Measurements from ENCODE around the gene STAG1. TPM values are rescaled to one million over a fixed set of nuclear protein-coding genes. Genes with fewer than 3 reads are reported as not detected.

STAG1 gene
- polyA plus RNA-seq, 2 of the 4 experiments (the other 2 are of a cell fraction) = 12.8 to 19.2 TPM

- DNase-seq (ENCODE audit: low read depth in 1 of 2, low spot score in 1 of 2) = no peak
- TF ChIP-seq PBX3 (IDR thresholded peaks at IDR 0.05) (no peak), ELK1 (IDR thresholded peaks at IDR 0.05; ENCODE audit: low read depth, low read length) (no peak), HOXB5 (CRISPR knock-in tag; IDR thresholded peaks at IDR 0.05) (no peak), RAD21 (conservative IDR thresholded peaks at IDR 0.05 in 1 of 2, IDR thresholded peaks at IDR 0.05 in 1 of 2) (no peak)
- H3K4me3 ChIP-seq = no peak overlapping the region
- H3K4me1 ChIP-seq = no peaks in the 10 kb centered on the region
- no peak for FAIRE-seq
- 93% methylated on average over 2 of the region's 2 CpGs for WGBS (ENCODE audit: missing lambda C conversion rate)
- H3K9me3 ChIP-seq = no peaks in the 10 kb centered on the region
- H3K27ac ChIP-seq = no peak overlapping the region
- ATAC-seq = no peak
- H3K4me2 ChIP-seq = no peak overlapping the region
- CTCF ChIA-PET = no interaction called here
- POLR2A ChIA-PET = no interaction called here
These were observed 366.7 kb downstream of the STAG1 start for GRCh38 chr3:136385457-136385856.

GRCh38 chr3:136381051-136381450 is 371.1 kb downstream of the STAG1 start:
- ChIA-PET POLR2A (no interaction called here), CTCF (interaction anchor here (0.6 to 3.7 kb wide), 2 partner anchors 10 to 265 kb away, joined by 5 to 17 read pairs; no protein-coding TSS in a partner anchor)
- Histone ChIP-seq H3K4me3 (no peak overlapping the region), H3K9me3 (no peaks in the 10 kb centered on the region), H3K4me2 (no peak overlapping the region), H3K4me1 (no peaks in the 10 kb centered on the region), H3K27ac (no peak overlapping the region)
- DNase-seq (ENCODE audit: low read depth in 1 of 2, low spot score in 1 of 2) (no peak), FAIRE-seq (no peak), ATAC-seq (no peak)
- WGBS (ENCODE audit: missing lambda C conversion rate) = 89% methylated on average over 2 of the region's 2 CpGs
- TF ChIP-seq SREBF2 (IDR thresholded peaks at IDR 0.05) (no peak), RFX5 (IDR thresholded peaks at IDR 0.05) (0 out of 2 replicates have a peak, but pooled peaks have one; percentile 24)

GRCh38 chr3:136380530-136380929 is 371.6 kb downstream of the STAG1 start:
- POLR2A ChIA-PET = no interaction called here
- WGBS (ENCODE audit: missing lambda C conversion rate) = 86% methylated on average over 6 of the region's 6 CpGs
- DNase-seq (ENCODE audit: low read depth in 1 of 2, low spot score in 1 of 2) = no peak

GRCh38 chr3:136378011-136378410 is 374.2 kb downstream of the STAG1 start:
- Histone ChIP-seq H3K9me3 (no peaks in the 10 kb centered on the region), H3K4me2 (no peak overlapping the region), H3K4me3 (no peak overlapping the region), H3K27ac (no peak overlapping the region), H3K4me1 (no peaks in the 10 kb centered on the region)
- FAIRE-seq (no peak), DNase-seq (ENCODE audit: low read depth in 1 of 2, low spot score in 1 of 2) (no peak), ATAC-seq (no peak)
- 94% methylated on average over 1 of the region's 1 CpG for WGBS (ENCODE audit: missing lambda C conversion rate)
- POLR2A ChIA-PET = no interaction called here
- TF ChIP-seq BHLHE40 (IDR thresholded peaks at IDR 0.05; ENCODE audit: low read depth, low read length) (no peak), JUNB (IDR thresholded peaks at IDR 0.05) (no peak), ZC3H11A (IDR thresholded peaks at IDR 0.05) (no peak), FOXS1 (CRISPR knock-in tag; IDR thresholded peaks at IDR 0.05) (no peak), CBX8 (IDR thresholded peaks at IDR 0.05) (no peak), PHF8 (IDR thresholded peaks at IDR 0.05; ENCODE audit: borderline replicate concordance, low read depth) (no peak), POLR2AphosphoS2 (conservative IDR thresholded peaks at IDR 0.05; ENCODE audit: low read length) (no peak), HDAC2 (IDR thresholded peaks at IDR 0.05) (no peak), SREBF2 (IDR thresholded peaks at IDR 0.05) (no peak), MYC (IDR thresholded peaks at IDR 0.05; ENCODE audit: borderline replicate concordance, low read length) (no peak), ELK1 (IDR thresholded peaks at IDR 0.05; ENCODE audit: low read depth, low read length) (no peak), TFCP2L1 (CRISPR knock-in tag; IDR thresholded peaks at IDR 0.05) (no peak), FOSL2 (IDR thresholded peaks at IDR 0.05) (no peak), FOSL2 (CRISPR knock-in tag; IDR thresholded peaks at IDR 0.05) (no peak)
- CTCF ChIA-PET = interaction anchor here (0.6 to 1.3 kb wide), 3 partner anchors 14 to 374 kb away, joined by 3 to 4 read pairs (median 3); partner anchors contain the start of gene STAG1

More at GRCh38 chr3:136380530-136380929, 371.6 kb downstream of the STAG1 start:
- H3K4me2 ChIP-seq = no peak overlapping the region
- no peaks in the 10 kb centered on the region for H3K9me3 ChIP-seq
- H3K4me1 ChIP-seq = no peaks in the 10 kb centered on the region
- ATAC-seq = no peak
- CTCF ChIA-PET = interaction anchor here (3.7 kb wide), 1 partner anchor 11 kb away, joined by 17 read pairs; no protein-coding TSS in a partner anchor
- TF ChIP-seq ZSCAN20 (CRISPR knock-in tag; IDR thresholded peaks at IDR 0.05) (no peak), NFE2L2 (conservative IDR thresholded peaks at IDR 0.05; ENCODE audit: low read length) (no peak), RNF2 (IDR thresholded peaks at IDR 0.05; ENCODE audit: borderline replicate concordance, low read depth) (no peak), CBX8 (IDR thresholded peaks at IDR 0.05) (no peak), CHD4 (IDR thresholded peaks at IDR 0.05; ENCODE audit: borderline replicate concordance) (no peak), FOSL2 (IDR thresholded peaks at IDR 0.05) (no peak), FOSL2 (CRISPR knock-in tag; IDR thresholded peaks at IDR 0.05) (no peak), GATA3 (IDR thresholded peaks at IDR 0.05; ENCODE audit: borderline replicate concordance) (no peak), POLR2AphosphoS2 (conservative IDR thresholded peaks at IDR 0.05; ENCODE audit: low read length) (no peak)
- no peak for FAIRE-seq
- no peak overlapping the region for H3K4me3 ChIP-seq
- H3K27ac ChIP-seq = no peak overlapping the region
